IPS-20b (cell line): ENCODE results near the gene DLD.

ENCODE experiments used
- H3K27ac ChIP-seq: one replicate; pipeline ENCODE4 v1.5.1; 2013; ENCODE audit warnings: low read length
- H3K27me3 ChIP-seq: 2 replicates; pipeline ENCODE4 v1.6.1; 2013; ENCODE audit warnings: mild to moderate bottlenecking, low read length, inconsistent platforms; ENCODE audit not compliant: insufficient read depth
- H3K36me3 ChIP-seq: 2 replicates; pipeline ENCODE4 v1.6.1; 2013; ENCODE audit warnings: low read depth, mild to moderate bottlenecking, inconsistent platforms, low read length, moderate library complexity; ENCODE audit not compliant: insufficient read depth
- H3K4me1 ChIP-seq: 2 replicates; pipeline ENCODE4 v1.6.1; 2013; ENCODE audit warnings: mild to moderate bottlenecking, control low read depth, inconsistent platforms, low read length, moderate library complexity; ENCODE audit not compliant: insufficient read depth
- H3K4me3 ChIP-seq: 2 replicates; pipeline ENCODE4 v1.5.1; 2013; ENCODE audit warnings: mild to moderate bottlenecking, low read length, inconsistent platforms
- H3K9ac ChIP-seq: 2 replicates; pipeline ENCODE4 v1.6.1; 2013; ENCODE audit warnings: low read depth, mild to moderate bottlenecking, inconsistent platforms, low read length, moderate library complexity
- H3K9me3 ChIP-seq: 2 replicates; pipeline ENCODE4 v1.6.1; 2013; ENCODE audit warnings: mild to moderate bottlenecking, low read depth, low read length, inconsistent platforms; ENCODE audit not compliant: insufficient read depth

The DLD gene

DNA sequence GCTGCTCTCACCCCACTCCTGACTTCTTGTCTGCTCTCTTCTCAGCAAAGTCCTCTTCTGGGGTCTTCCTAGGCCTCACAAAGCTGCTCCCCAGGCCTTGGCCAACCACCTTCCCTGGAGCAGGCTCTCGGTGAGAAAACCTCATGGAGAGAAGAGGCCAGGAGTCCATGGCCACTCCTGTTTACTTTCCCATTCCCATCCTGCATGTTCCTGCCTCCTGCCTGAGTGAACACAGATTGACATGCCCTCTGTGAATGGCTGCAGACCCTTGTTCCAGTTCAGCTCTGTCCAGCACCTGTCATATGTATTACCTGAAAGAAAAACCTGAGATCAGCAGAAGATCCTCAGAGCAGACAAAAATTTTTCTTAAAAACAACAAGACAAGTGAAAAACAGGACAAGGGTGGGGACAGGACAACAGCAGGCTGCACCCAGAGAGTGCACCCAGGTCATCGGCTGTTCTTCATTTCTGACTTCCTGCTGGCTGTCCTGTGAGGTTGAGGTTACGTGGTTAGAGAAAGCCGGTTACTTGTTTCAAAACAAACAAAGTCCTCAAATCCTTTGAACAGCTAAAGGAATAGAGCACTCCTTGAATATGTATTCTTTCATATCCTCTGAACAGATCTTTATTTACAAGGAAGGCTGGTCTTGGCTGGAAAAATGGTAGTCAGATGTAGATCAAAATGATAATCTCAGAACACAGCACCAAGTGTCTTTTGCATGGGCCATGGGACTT, 34.0 kb upstream of the DLD start:
- Histone ChIP-seq H3K27ac (no peak overlapping the region), H3K9me3 (no peaks in the 10 kb centered on the region), H3K27me3 (no peaks in the 10 kb centered on the region), H3K9ac (no peak overlapping the region), H3K4me1 (no peaks in the 10 kb centered on the region), H3K4me3 (no peak overlapping the region), H3K36me3 (no peaks in the 10 kb centered on the region)

DNA sequence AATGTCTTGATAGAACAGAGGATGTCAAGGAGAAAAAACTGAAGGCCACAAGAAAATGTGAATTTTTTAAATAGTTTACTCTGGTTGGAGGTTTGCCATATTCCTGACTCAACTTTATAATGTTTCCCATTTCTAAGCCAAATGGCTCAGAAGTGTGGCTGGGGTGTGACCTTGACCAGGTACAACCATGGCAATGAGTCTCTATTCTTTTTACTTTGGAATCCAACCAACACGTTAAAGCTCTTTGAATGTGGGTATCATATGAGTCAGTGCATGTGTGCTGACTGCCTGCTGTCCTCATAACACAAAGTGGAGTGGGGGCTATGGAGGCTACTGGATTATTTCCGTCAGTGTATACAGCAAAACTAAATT, 33.5 kb upstream of the DLD start:
- H3K9ac ChIP-seq, result no peak overlapping the region
- H3K4me1 ChIP-seq, result no peaks in the 10 kb centered on the region
- H3K27me3 ChIP-seq, result no peaks in the 10 kb centered on the region
- H3K36me3 ChIP-seq, result no peaks in the 10 kb centered on the region
- H3K4me3 ChIP-seq, result no peak overlapping the region
- H3K9me3 ChIP-seq, result no peaks in the 10 kb centered on the region
- no peak overlapping the region for H3K27ac ChIP-seq

DNA sequence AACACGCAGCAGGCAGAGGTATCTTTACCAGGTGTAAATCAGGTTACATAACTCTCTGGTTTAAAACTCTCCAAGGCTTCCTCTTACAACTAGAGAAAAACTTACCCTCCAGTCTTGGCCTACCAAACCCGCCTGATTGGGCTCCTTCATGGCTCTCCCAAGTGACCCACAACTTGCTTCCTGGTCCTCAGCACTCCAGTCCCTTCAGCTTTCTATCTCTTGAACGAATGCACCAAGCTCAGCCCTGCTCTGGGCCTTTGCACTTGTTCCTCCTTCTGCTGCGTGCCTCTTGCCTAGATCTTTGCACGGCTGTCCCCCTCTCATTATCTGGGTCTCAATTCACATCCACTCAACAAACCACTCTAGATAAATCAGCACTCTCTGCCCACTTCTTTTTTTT, 32.7 kb upstream of the DLD start:
- no peaks in the 10 kb centered on the region for H3K27me3 ChIP-seq
- no peak overlapping the region for H3K9ac ChIP-seq
- no peak overlapping the region for H3K27ac ChIP-seq
- no peaks in the 10 kb centered on the region for H3K36me3 ChIP-seq
- no peak overlapping the region for H3K4me3 ChIP-seq
- no peaks in the 10 kb centered on the region for H3K9me3 ChIP-seq
- H3K4me1 ChIP-seq, result no peaks in the 10 kb centered on the region

DNA sequence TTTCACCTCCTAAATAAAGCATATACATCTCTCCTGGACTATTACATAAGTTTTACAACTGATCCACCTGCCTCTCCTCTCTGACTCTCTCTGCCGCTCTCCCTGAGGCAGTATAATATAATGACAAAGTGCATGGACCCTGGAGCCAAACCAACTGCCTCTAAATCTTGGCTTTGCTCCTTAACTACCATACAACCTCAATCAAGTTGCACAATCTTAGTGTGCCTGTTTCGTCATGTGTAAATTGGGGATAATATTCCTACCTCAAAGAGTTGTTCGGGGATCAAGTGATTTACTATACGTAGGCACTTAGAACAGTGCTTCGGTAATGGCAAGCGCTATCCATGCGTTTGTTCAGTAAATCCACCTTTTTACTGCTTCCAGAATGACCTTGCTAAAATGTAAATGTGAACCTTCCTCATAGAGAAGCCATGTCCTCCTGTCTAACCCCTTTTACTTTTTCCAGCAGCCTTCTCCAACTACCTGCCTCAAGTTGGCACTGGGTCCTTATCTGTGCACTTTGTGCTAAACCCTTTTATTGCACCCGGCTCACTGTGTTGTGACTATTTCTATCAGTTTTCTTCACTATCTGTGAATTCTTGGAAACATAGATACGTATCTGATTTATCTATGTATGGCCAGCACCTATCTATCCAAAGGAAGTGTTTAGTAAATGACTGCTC, 30.6 kb upstream of the DLD start:
- Histone ChIP-seq H3K9me3 (no peaks in the 10 kb centered on the region), H3K4me3 (no peak overlapping the region), H3K27ac (no peak overlapping the region), H3K27me3 (no peaks in the 10 kb centered on the region), H3K4me1 (no peaks in the 10 kb centered on the region), H3K9ac (no peak overlapping the region), H3K36me3 (no peaks in the 10 kb centered on the region)

DNA sequence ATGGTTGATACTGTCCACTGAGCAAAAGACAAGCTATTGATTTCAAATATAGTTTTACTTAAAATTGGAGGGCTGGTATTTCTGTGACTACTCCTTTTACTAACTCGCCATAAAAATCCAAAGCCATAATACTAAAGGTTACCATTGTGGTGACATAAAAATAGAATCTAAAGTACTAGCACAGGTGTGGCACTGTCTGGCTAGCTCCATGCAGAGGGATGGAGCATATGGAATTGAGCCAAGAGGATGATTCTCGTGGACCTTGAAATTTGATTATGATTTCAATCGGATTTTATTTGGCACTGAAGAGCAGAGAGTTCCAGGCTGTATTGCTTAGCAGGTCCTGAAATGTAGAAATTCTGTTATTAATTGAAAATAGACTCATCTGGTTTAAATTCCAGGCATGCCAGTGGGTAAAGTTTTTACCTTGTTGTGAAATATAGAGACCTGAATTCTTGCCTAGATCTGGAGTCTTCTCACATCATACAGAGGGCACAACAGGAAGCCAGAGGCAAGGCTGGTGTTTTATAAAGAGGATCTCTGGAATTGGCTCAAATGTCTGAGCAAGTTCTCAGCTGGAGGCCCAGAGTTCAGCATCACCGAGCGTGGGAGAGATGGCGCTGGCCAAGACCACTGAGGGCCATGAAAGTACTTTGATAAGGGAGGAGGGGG, 29.9 kb upstream of the DLD start:
- Histone ChIP-seq H3K36me3 (no peaks in the 10 kb centered on the region), H3K27me3 (no peaks in the 10 kb centered on the region), H3K4me1 (no peaks in the 10 kb centered on the region), H3K9me3 (no peaks in the 10 kb centered on the region), H3K27ac (no peak overlapping the region), H3K9ac (no peak overlapping the region), H3K4me3 (no peak overlapping the region)

DNA sequence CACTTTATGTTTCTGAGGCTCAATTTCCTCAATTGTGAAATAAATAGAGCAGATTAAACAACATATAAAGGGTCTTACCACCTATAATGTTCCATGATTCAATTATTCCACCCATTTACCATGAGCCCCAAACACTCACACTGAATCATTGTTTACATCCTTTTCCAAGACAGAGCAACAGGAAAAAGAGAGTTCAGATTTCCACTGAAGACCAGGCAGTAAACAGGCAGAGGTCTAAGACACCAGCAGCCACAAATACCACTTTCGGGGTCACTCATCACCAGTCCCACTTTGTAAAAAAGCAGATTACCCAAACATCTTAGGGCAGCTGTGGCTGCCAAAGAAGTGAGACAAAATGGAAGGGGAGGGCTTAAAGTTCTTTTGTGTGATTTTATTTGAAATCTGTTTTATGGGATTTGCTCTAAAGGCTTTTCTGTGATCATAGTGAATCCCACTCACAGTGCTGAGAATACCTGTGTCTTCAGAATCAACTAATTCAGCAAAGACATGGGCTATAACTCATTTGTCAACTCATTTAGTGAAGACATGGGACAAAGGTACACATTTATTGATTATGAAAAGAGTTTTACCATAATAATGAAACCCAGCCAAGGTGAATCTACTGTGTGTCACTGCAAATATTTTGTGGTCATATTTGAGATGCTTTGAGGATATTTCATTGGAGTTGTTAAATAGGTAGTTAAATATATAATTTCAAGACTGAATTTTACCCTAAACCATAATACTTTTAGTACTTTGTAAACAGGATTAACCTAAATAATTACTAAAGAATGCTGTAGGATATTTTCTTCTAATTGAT, 24.8 kb upstream of the DLD start:
- Histone ChIP-seq H3K4me3 (no peak overlapping the region), H3K4me1 (no peaks in the 10 kb centered on the region), H3K36me3 (no peaks in the 10 kb centered on the region), H3K27me3 (no peaks in the 10 kb centered on the region), H3K27ac (no peak overlapping the region), H3K9me3 (no peaks in the 10 kb centered on the region), H3K9ac (no peak overlapping the region)

DNA sequence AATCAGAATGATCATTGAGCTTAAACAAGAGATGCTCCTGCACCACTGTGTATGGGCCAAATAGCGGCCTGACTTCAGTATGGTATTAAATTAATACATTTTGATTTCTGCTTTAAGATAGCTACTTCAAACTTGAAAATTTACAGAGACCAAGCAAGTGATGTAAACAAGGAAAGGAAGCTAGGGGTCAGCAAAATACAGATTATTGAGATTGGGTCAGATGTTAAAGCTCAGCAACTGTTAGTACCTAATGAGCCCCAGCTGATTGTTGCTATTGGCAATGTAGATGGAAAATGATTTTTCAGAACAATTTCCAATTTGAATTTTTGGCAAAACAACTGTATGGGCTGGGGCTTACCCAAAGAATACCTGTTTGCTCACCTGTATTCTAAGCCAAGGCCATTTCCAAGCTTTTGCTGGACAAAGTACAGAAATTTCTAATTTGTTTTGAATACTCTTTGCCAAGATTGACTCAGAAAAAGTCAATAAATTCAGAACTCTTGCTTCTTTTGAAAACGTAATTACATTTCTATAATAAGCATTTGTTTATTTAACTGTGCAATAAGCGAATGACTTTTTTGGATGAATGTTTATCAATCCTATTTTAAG, 23.0 kb upstream of the DLD start:
- no peaks in the 10 kb centered on the region for H3K4me1 ChIP-seq
- H3K9me3 ChIP-seq, result no peaks in the 10 kb centered on the region
- H3K27ac ChIP-seq, result no peak overlapping the region
- no peak overlapping the region for H3K9ac ChIP-seq
- H3K36me3 ChIP-seq, result no peaks in the 10 kb centered on the region
- no peaks in the 10 kb centered on the region for H3K27me3 ChIP-seq
- H3K4me3 ChIP-seq, result no peak overlapping the region

DNA sequence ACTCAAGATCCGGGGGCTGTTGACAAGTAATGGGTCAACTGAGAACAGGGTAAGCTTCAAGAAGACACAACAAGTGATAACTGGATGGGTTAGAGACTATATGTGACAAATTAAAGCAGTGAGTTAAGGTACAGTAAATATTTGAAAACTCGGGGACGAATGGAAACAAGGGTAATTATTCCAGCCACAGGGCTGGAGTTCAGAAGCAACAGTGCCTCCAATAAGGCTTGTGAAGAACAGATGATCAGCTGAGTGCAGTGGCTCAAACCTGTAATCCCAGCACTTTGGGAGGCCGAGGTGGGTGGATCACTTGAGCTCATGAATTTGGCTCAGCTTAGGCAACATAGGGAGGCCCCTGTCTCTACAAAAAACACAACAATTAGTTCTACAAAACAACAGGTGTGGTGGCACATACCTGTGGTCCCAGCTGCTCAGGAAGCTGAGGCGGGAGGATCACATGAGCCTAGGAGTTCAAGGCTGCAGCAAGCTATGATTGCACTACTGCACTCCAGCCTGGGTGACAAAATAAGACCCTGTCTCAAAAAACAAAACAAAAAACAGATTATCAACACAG, 20.5 kb upstream of the DLD start:
- Histone ChIP-seq H3K27ac (no peak overlapping the region), H3K9ac (no peak overlapping the region)

DNA sequence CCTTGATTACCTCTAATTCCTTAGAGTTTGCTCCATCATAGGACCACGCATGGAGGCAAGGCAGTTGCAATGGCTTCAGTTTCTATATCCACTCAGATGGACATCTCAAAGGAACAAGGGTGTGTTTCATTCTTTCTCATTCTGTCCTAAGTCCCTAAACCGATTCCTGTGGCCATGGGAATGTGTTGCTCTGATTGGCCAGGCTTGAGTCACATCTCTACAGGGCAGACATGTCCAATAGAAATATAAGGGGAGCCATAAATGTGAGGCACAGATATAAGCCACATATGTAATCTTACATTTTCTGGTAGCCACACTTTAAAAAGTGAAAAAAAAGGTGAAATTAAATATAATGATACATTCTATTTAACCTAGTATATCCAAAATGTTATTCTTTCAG, 16.9 kb upstream of the DLD start:
- Histone ChIP-seq H3K27ac (no peak overlapping the region), H3K27me3 (no peaks in the 10 kb centered on the region), H3K4me3 (no peak overlapping the region), H3K36me3 (no peaks in the 10 kb centered on the region), H3K9me3 (no peaks in the 10 kb centered on the region), H3K4me1 (no peaks in the 10 kb centered on the region), H3K9ac (no peak overlapping the region)

More for the DNA sequence above, 20.5 kb upstream of the DLD start:
- Histone ChIP-seq H3K4me3 (no peak overlapping the region), H3K27me3 (no peaks in the 10 kb centered on the region), H3K9me3 (no peaks in the 10 kb centered on the region), H3K4me1 (no peaks in the 10 kb centered on the region), H3K36me3 (no peaks in the 10 kb centered on the region)

DNA sequence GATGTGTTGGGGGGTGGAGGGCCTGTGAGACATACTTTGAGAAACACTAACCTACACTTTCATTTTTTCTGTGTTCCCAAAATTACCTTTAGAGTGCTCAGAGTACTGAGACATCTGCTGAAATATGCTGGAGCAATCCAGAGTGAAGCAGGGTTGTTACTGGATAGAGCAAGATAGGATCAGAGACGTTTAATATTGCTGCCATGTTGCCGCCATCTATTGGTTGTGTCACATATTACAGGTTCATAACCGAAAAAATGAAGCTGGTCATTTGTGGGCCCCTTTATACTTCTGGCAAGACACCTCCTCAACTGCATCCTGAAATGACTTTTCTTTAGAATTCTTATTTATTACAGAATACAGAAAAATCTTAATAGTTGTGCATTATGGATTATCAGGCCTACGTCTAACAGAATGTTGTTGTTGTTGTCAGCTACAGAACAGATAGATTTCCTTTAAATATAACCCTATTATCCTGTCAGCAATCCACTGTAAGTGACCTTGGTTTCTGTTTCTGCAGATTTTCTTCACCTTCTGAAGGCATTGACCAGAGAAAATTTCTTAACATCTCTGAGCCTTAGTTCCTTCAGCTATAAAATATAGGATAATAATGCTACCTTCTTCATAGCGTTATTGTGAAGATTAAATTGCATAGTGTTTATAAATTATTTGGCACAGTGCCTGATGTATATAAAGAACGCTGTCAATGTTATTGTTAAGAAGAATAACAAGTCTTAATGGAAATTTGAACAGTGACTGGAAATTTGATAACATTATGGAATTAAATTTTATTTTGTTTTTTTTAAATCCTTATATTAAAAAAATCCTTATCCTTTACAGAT, 16.2 kb upstream of the DLD start:
- Histone ChIP-seq H3K4me1 (no peaks in the 10 kb centered on the region), H3K4me3 (no peak overlapping the region), H3K9me3 (no peaks in the 10 kb centered on the region), H3K27ac (no peak overlapping the region), H3K9ac (no peak overlapping the region), H3K27me3 (no peaks in the 10 kb centered on the region), H3K36me3 (no peaks in the 10 kb centered on the region)
